Measurements from ENCODE around the gene PRLR.

The PRLR gene

GRCh38 chr5:35133186-35133585 lies 97.1 kb downstream of the PRLR start:
- H3K4me3 ChIP-seq (ENCODE audit: low read depth, low read length) = no peak overlapping the region
- in situ Hi-C loops (cut with HindIII; ENCODE audit: low sequenced_read_pairs) = no loop called here
- no peak for TF ChIP-seq CTCF (IDR thresholded peaks at IDR 0.05; ENCODE audit: low read depth, low read length, missing control alignments)
- no peak for DNase-seq (ENCODE audit: low read depth)

- in situ Hi-C loops (cut with HindIII; ENCODE audit: low sequenced_read_pairs) = no loop called here
- no peak for TF ChIP-seq CTCF (IDR thresholded peaks at IDR 0.05; ENCODE audit: low read depth, low read length, missing control alignments)
- no peak overlapping the region for H3K4me3 ChIP-seq (ENCODE audit: low read depth, low read length)
- DNase-seq (ENCODE audit: low read depth) = no peak
These were observed 98.6 kb downstream of the PRLR start for GRCh38 chr5:35131723-35132122.

- no peak for TF ChIP-seq CTCF (IDR thresholded peaks at IDR 0.05; ENCODE audit: low read depth, low read length, missing control alignments)
- peak; percentile 94 for DNase-seq (ENCODE audit: low read depth)
- in situ Hi-C loops (cut with HindIII; ENCODE audit: low sequenced_read_pairs) = no loop called here
- H3K4me3 ChIP-seq (ENCODE audit: low read depth, low read length) = no peak overlapping the region
These were observed 100.3 kb downstream of the PRLR start for GRCh38 chr5:35129921-35130485.

GRCh38 chr5:35129276-35129675 lies 101.0 kb downstream of the PRLR start:
- no peak for TF ChIP-seq CTCF (IDR thresholded peaks at IDR 0.05; ENCODE audit: low read depth, low read length, missing control alignments)
- H3K4me3 ChIP-seq (ENCODE audit: low read depth, low read length) = no peak overlapping the region
- DNase-seq (ENCODE audit: low read depth) = peak; percentile 95
- in situ Hi-C loops (cut with HindIII; ENCODE audit: low sequenced_read_pairs) = no loop called here

GRCh38 chr5:35127006-35127405 lies 103.3 kb downstream of the PRLR start:
- TF ChIP-seq CTCF (IDR thresholded peaks at IDR 0.05; ENCODE audit: low read depth, low read length, missing control alignments) = no peak
- in situ Hi-C loops (cut with HindIII; ENCODE audit: low sequenced_read_pairs) = no loop called here
- H3K4me3 ChIP-seq (ENCODE audit: low read depth, low read length) = no peak overlapping the region
- no peak for DNase-seq (ENCODE audit: low read depth)

GRCh38 chr5:35125746-35126145 lies 104.5 kb downstream of the PRLR start:
- no peak for DNase-seq (ENCODE audit: low read depth)

More at GRCh38 chr5:35125746-35126145, 104.5 kb downstream of the PRLR start:
- TF ChIP-seq CTCF (IDR thresholded peaks at IDR 0.05; ENCODE audit: low read depth, low read length, missing control alignments) = no peak
- H3K4me3 ChIP-seq (ENCODE audit: low read depth, low read length) = no peak overlapping the region
- in situ Hi-C loops (cut with HindIII; ENCODE audit: low sequenced_read_pairs) = no loop called here

Data from astrocyte of the cerebellum (primary cell).